Fibroblast of lung (primary cell): ENCODE results near the gene TTC33.

Experiments used
- EZH2 ChIP-seq: IDR thresholded peaks from 2 replicates; pipeline ENCODE4 v1.5.1; 2012; ENCODE audit warnings: low read length, control low read depth, mild to moderate bottlenecking; ENCODE audit errors: missing control alignments
- TF ChIP-seq, protein P1 (sequence below), 2 donors: IDR thresholded peaks in 1 of 2; conservative IDR thresholded peaks in 1 of 2; 1 replicate in 1 of 2; 2 replicates in 1 of 2; pipeline ENCODE4 v1.5.1; 2011 to 2012; ENCODE audit warnings: low read length in 2 of 2, control low read depth in 1 of 2, inconsistent platforms in 1 of 2, low read depth in 1 of 2, mild to moderate bottlenecking in 1 of 2

DNA sequence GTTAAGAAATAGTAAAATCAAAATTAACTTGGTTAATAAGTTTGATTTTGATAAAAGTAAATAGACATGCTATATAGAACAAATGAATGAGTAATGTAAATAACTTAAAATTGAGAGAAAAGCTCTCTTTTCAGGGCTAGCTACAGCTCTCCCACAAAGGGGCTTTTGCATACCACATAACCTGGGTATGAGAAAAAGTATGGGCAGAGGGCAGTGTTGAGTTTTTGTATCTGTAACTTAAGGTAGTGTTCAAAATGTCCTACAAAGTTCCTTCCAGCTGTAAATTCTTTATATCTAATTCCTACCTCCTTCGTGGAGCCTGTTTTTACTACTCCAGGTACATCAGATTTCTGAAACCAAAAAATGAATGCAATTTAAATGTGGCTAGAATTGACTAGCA is 18.9 kb upstream of the TTC33 start:
- TF ChIP-seq EZH2: no peak
- TF ChIP-seq, protein P1, sequence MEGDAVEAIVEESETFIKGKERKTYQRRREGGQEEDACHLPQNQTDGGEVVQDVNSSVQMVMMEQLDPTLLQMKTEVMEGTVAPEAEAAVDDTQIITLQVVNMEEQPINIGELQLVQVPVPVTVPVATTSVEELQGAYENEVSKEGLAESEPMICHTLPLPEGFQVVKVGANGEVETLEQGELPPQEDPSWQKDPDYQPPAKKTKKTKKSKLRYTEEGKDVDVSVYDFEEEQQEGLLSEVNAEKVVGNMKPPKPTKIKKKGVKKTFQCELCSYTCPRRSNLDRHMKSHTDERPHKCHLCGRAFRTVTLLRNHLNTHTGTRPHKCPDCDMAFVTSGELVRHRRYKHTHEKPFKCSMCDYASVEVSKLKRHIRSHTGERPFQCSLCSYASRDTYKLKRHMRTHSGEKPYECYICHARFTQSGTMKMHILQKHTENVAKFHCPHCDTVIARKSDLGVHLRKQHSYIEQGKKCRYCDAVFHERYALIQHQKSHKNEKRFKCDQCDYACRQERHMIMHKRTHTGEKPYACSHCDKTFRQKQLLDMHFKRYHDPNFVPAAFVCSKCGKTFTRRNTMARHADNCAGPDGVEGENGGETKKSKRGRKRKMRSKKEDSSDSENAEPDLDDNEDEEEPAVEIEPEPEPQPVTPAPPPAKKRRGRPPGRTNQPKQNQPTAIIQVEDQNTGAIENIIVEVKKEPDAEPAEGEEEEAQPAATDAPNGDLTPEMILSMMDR (conservative IDR thresholded peaks at IDR 0.05 in 1 of 2, IDR thresholded peaks at IDR 0.05 in 1 of 2; ENCODE audit: low read depth in 1 of 2, low read length in 2 of 2): no peak
